Ascending aorta (tissue), 2 donors: ENCODE results near the gene GRIK2. TPM values are rescaled to one million over a fixed set of nuclear protein-coding genes. Genes with fewer than 3 reads are reported as not detected.

Experiments
- DNase-seq, 2 donors: peaks; one replicate each; pipeline ENCODE4 v3.0.0-alpha.2; 2019; ENCODE audit warnings: low spot score in 2 of 2
- H3K27ac ChIP-seq, 2 donors: fragments of 200-600 bp; sonication (generic); one replicate each; pipeline ENCODE4 v1.5.1; 2016 to 2017; ENCODE audit warnings: mild to moderate bottlenecking in 1 of 2
- H3K27me3 ChIP-seq: fragments of 200-600 bp; sonication (generic); one replicate; pipeline ENCODE4 v1.5.1; 2017
- H3K36me3 ChIP-seq, 2 donors: fragments of 200-600 bp; sonication (generic); one replicate each; pipeline ENCODE4 v1.5.1; 2016
- H3K4me1 ChIP-seq, 2 donors: fragments of 200-600 bp; sonication (generic); one replicate each; pipeline ENCODE4 v1.5.1; 2016 to 2017; ENCODE audit warnings: mild to moderate bottlenecking in 1 of 2
- H3K4me3 ChIP-seq, 2 donors: fragments of 200-600 bp; sonication (generic); one replicate each; pipeline ENCODE4 v1.5.1; 2016 to 2017; ENCODE audit warnings: mild to moderate bottlenecking in 1 of 2
- H3K9me3 ChIP-seq, 2 donors: fragments of 200-600 bp; sonication (generic); one replicate each; pipeline ENCODE4 v1.5.1; 2016
- intact Hi-C: fragments of 100-400 bp; cut with DNase I; formaldehyde crosslinking; loops from one replicate; pipeline ENCODE4 v1.15.1; 2023
- total RNA-seq: library from RNA; depleted of rRNA; stranded (reverse); fragments of >200 nt; gene quantifications from one replicate; pipeline ENCODE4 v1.1.0, GENCODE V29; 2016
- TF ChIP-seq, protein P1 (sequence below), 3 experiments: fragments of 200-600 bp in 2 of 3; fragments of 450-650 bp in 1 of 3; sonication (generic) in 2 of 3; IDR thresholded peaks; one replicate each; pipeline ENCODE4 v1.5.1; 2016 to 2019; ENCODE audit warnings: antibody characterized with exemption in 3 of 3, mild to moderate bottlenecking in 1 of 3, moderate library complexity in 1 of 3

GRIK2 gene
- total RNA-seq, 1 donor from 2014 or later = not detected

DNA sequence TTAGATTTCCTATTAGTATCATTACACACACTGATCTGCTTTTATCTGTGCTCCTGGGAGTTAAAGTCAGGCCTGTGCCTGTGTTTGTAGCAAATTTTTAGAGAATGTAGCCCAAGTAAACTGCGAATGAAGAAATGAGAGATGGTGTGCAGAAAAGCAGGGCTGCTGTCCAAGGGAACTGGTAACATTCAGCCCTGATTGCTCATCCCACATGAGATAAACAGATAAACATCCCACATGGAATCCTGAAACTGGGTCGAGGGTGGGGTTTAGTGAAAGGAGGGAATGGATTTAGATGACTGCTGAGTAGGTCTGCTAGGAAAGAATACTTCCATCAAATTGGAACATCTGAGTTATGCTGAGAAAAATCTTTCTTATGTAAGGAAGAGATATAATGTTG, 69.1 kb downstream of the GRIK2 start:
- H3K4me1 ChIP-seq = no peaks in the 10 kb centered on the region
- no peaks in the 10 kb centered on the region for H3K27me3 ChIP-seq
- no peak for DNase-seq
- intact Hi-C loops = no loop called here
- H3K4me3 ChIP-seq = no peak overlapping the region
- TF ChIP-seq, protein P1, sequence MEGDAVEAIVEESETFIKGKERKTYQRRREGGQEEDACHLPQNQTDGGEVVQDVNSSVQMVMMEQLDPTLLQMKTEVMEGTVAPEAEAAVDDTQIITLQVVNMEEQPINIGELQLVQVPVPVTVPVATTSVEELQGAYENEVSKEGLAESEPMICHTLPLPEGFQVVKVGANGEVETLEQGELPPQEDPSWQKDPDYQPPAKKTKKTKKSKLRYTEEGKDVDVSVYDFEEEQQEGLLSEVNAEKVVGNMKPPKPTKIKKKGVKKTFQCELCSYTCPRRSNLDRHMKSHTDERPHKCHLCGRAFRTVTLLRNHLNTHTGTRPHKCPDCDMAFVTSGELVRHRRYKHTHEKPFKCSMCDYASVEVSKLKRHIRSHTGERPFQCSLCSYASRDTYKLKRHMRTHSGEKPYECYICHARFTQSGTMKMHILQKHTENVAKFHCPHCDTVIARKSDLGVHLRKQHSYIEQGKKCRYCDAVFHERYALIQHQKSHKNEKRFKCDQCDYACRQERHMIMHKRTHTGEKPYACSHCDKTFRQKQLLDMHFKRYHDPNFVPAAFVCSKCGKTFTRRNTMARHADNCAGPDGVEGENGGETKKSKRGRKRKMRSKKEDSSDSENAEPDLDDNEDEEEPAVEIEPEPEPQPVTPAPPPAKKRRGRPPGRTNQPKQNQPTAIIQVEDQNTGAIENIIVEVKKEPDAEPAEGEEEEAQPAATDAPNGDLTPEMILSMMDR (IDR thresholded peaks at IDR 0.05) = no peak
- no peak overlapping the region for H3K27ac ChIP-seq
- H3K36me3 ChIP-seq = no peaks in the 10 kb centered on the region
- H3K9me3 ChIP-seq = no peaks in the 10 kb centered on the region

DNA sequence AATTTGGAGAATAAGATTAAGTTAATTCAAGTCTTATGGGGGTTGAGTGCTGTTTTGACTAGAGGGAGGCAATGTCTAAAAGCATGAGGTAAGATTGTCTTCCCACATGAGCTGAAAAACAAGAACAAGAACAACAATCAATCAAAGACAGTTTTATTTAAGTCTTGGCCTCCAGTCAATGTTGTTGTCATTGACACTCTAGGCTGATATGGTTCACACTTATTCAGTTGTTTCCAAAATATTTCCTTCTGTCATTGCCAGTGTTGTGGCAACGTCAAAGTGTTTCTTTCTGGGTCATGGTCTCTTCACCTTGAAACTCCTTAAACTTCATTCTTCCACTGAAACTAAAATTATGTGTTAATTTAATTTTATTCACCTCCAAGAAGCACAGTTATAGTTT, 72.4 kb downstream of the GRIK2 start:
- H3K27me3 ChIP-seq = no peaks in the 10 kb centered on the region
- H3K9me3 ChIP-seq = no peaks in the 10 kb centered on the region
- intact Hi-C loops = no loop called here
- no peaks in the 10 kb centered on the region for H3K36me3 ChIP-seq
- H3K4me1 ChIP-seq = no peaks in the 10 kb centered on the region
- no peak overlapping the region for H3K4me3 ChIP-seq
- TF ChIP-seq, protein P1 (IDR thresholded peaks at IDR 0.05) = no peak
- DNase-seq = no peak
- no peak overlapping the region for H3K27ac ChIP-seq

DNA sequence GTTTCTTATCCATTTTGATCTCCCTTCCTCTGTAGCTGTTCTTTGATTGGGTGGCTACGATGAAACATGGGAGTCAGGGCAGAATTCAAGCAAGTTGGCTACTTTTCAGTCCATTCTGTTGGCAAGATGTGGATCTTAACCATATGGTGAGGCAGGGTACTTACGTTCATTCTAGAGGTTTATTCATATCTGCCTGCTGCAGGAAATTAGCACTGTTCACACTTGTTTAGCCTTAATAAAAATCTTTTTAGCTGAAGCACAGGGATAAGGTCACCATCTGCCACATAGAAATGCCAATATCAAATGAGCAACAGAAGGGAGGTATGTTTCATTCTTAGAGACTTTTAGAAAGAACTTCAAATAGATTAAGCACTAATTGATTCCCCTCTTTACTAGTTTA, 83.9 kb downstream of the GRIK2 start:
- intact Hi-C loops = no loop called here
- Histone ChIP-seq H3K4me3 (no peak overlapping the region), H3K9me3 (no peaks in the 10 kb centered on the region), H3K4me1 (no peaks in the 10 kb centered on the region), H3K27ac (no peak overlapping the region), H3K27me3 (no peaks in the 10 kb centered on the region), H3K36me3 (no peaks in the 10 kb centered on the region)
- DNase-seq = no peak
- TF ChIP-seq, protein P1 (IDR thresholded peaks at IDR 0.05) = no peak

DNA sequence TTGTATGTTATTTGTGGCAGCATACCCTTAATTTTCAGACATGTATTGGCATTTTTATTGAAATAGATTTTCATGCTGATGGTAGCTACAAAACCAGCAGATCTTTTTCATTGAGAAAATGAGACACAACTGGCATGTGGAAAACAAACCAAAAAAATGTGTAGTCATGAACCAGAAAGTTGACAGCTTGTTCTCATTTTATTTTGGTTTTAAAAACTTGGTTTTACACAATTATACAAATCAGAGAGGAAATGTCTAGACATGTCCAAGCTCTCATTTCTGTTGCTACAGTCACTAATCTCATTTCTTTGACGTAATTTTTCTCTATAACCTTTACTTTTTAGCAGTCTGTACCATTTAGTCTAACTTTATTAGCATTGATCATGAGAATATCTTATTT, 85.4 kb downstream of the GRIK2 start:
- Histone ChIP-seq H3K4me1 (no peaks in the 10 kb centered on the region), H3K36me3 (no peaks in the 10 kb centered on the region), H3K27ac (no peak overlapping the region), H3K4me3 (no peak overlapping the region), H3K9me3 (no peaks in the 10 kb centered on the region), H3K27me3 (no peaks in the 10 kb centered on the region)
- DNase-seq = no peak
- TF ChIP-seq, protein P1 (IDR thresholded peaks at IDR 0.05) = no peak
- intact Hi-C loops = no loop called here

DNA sequence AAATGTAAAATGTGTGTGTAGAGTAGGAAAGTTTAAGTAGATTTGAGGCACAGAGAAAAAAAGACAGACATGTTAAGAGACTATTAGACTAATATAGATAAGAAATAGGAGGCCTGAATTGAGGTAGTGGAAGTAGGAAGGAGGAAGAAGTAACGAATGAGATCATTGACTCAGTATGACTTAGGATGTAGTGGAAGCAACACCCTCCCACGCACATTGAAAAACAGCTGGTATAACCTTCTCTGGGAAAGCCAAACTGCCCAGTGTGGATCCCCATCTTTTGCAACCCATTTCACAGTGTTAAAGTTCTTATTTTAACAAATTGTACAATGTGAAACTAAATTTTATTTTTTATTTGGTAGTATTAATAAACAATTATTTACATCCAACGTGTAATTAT, 89.1 kb downstream of the GRIK2 start:
- intact Hi-C loops = no loop called here
- H3K4me3 ChIP-seq = no peak overlapping the region
- no peaks in the 10 kb centered on the region for H3K36me3 ChIP-seq
- no peaks in the 10 kb centered on the region for H3K4me1 ChIP-seq
- DNase-seq = no peak
- no peaks in the 10 kb centered on the region for H3K9me3 ChIP-seq
- no peaks in the 10 kb centered on the region for H3K27me3 ChIP-seq
- no peak overlapping the region for H3K27ac ChIP-seq
- TF ChIP-seq, protein P1 (IDR thresholded peaks at IDR 0.05) = no peak

DNA sequence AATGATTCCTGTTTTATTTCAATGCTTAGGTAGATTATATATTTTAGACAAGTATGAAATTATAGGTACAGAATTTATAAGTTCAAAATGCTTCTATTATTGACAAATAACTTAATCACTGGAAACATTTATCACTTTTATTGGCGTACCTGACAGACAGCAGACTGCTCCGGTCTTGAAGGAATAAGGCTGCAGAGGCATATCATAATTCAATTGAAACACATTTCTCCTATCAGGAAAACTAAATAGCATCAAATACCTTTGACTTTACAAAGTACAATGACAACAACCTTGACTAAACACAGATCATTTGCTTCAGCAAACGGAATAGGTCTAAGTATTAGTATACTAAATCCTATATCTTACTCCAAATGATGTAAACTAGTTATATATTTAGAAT, 91.3 kb downstream of the GRIK2 start:
- Histone ChIP-seq H3K9me3 (no peaks in the 10 kb centered on the region), H3K36me3 (no peaks in the 10 kb centered on the region), H3K27ac (no peak overlapping the region), H3K27me3 (no peaks in the 10 kb centered on the region), H3K4me3 (no peak overlapping the region), H3K4me1 (no peaks in the 10 kb centered on the region)
- DNase-seq = no peak
- TF ChIP-seq, protein P1 (IDR thresholded peaks at IDR 0.05) = no peak
- intact Hi-C loops = no loop called here
